Measurements from ENCODE around the gene GJB5. TPM values are rescaled to one million over a fixed set of nuclear protein-coding genes. Genes with fewer than 3 reads are reported as not detected.
A peak's percentile ranks its signal among the peaks of the same experiment; 100 is the strongest.

The GJB5 gene
- polyA plus RNA-seq, 2 donors: 46.0 to 99.0 TPM

DNA sequence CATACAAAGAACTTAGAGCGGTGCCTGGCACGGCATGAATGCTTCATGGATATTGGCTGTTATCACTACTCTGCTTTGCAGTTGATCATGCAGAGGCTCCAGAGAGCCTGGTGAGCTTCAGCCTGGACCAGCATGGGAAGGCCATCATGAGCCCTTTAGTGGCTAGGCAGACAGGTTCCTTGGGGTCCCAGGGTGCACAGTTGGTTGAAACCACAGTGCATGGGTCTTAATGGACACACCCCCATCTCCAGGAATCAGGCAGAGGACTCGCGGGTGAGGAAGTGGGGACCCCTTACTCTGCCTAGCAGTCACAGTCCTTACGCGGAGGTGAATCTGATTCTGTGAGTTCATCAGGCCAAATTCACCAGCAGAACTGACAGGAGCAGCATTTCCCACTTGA is 1.1 kb downstream of the GJB5 start:
- 65 to 77% methylated on average over 6 of the region's 6 CpGs for WGBS, 2 donors
- no peaks in the 10 kb centered on the region for H3K27me3 ChIP-seq (ENCODE audit: control insufficient read depth in 1 of 2, insufficient read depth in 2 of 2, low read length in 2 of 2)
- peaks cover 0 to 31% of the 10 kb centered on the region in 2 donors for H3K4me1 ChIP-seq (ENCODE audit: control insufficient read depth in 2 of 2, insufficient read depth in 2 of 2, low read length in 1 of 2)
- H3K4me3 ChIP-seq (ENCODE audit: low read depth in 1 of 2, low read length in 2 of 2): peak overlapping the region; percentile 50 to 51
- H3K36me3 ChIP-seq (ENCODE audit: control insufficient read depth in 2 of 2, insufficient read depth in 2 of 2, low read length in 1 of 2): peaks cover 0 to 9% of the 10 kb centered on the region in 2 donors
- peaks cover 0 to under 1% of the 10 kb centered on the region in 2 donors for H3K9me3 ChIP-seq (ENCODE audit: control insufficient read depth in 2 of 2, insufficient read depth in 1 of 2, low read depth in 1 of 2, low read length in 1 of 2)
- peak overlapping the region; percentile 95 to 96 for H3K27ac ChIP-seq (ENCODE audit: low read depth in 2 of 2, low read length in 1 of 2)

DNA sequence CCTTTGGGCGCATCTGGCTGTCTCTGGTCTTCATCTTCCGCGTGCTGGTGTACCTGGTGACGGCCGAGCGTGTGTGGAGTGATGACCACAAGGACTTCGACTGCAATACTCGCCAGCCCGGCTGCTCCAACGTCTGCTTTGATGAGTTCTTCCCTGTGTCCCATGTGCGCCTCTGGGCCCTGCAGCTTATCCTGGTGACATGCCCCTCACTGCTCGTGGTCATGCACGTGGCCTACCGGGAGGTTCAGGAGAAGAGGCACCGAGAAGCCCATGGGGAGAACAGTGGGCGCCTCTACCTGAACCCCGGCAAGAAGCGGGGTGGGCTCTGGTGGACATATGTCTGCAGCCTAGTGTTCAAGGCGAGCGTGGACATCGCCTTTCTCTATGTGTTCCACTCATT is 2.5 kb downstream of the GJB5 start:
- WGBS, 2 donors: 94 to 95% methylated on average over 21 of the region's 21 CpGs
- Histone ChIP-seq H3K27me3 (ENCODE audit: control insufficient read depth in 1 of 2, insufficient read depth in 2 of 2, low read length in 2 of 2) (no peaks in the 10 kb centered on the region), H3K27ac (ENCODE audit: low read depth in 2 of 2, low read length in 1 of 2) (no peak overlapping the region), H3K9me3 (ENCODE audit: control insufficient read depth in 2 of 2, insufficient read depth in 1 of 2, low read depth in 1 of 2, low read length in 1 of 2) (peaks cover 0 to 4% of the 10 kb centered on the region in 2 donors), H3K36me3 (ENCODE audit: control insufficient read depth in 2 of 2, insufficient read depth in 2 of 2, low read length in 1 of 2) (peaks cover 0 to 9% of the 10 kb centered on the region in 2 donors), H3K4me3 (ENCODE audit: low read depth in 1 of 2, low read length in 2 of 2) (no peak overlapping the region), H3K4me1 (ENCODE audit: control insufficient read depth in 2 of 2, insufficient read depth in 2 of 2, low read length in 1 of 2) (peaks cover 0 to 31% of the 10 kb centered on the region in 2 donors)

DNA sequence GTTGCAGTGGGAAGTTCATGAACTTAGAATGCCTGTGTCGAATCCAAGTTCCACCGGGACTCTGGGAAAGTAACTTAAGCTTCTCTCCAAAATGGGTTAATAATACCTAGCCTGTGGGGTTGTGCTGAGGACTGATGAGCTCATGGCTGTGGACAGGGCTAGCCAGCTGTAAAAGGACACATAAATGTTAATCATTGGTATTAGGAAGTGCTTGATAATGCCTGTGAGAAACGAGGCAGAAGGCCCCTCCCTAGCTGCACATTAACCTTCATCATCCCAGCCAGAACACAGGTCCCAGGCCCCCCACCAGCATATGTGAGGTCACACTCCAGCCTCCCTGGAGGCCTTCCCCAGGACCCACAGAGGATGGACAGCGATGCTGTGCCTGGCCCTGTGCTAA is 3.9 kb downstream of the GJB5 start:
- Histone ChIP-seq H3K4me1 (ENCODE audit: control insufficient read depth in 2 of 2, insufficient read depth in 2 of 2, low read length in 1 of 2) (peaks cover 0 to 39% of the 10 kb centered on the region in 2 donors), H3K27ac (ENCODE audit: low read depth in 2 of 2, low read length in 1 of 2) (peak overlapping the region; percentile 49 to 71), H3K9me3 (ENCODE audit: control insufficient read depth in 2 of 2, insufficient read depth in 1 of 2, low read depth in 1 of 2, low read length in 1 of 2) (peaks cover 0 to 4% of the 10 kb centered on the region in 2 donors), H3K36me3 (ENCODE audit: control insufficient read depth in 2 of 2, insufficient read depth in 2 of 2, low read length in 1 of 2) (peaks cover 0 to 9% of the 10 kb centered on the region in 2 donors), H3K4me3 (ENCODE audit: low read depth in 1 of 2, low read length in 2 of 2) (no peak overlapping the region), H3K27me3 (ENCODE audit: control insufficient read depth in 1 of 2, insufficient read depth in 2 of 2, low read length in 2 of 2) (no peaks in the 10 kb centered on the region)
- whole genome bisulfite sequencing, 2 donors: 50 to 55% methylated on average over 4 of the region's 4 CpGs

DNA sequence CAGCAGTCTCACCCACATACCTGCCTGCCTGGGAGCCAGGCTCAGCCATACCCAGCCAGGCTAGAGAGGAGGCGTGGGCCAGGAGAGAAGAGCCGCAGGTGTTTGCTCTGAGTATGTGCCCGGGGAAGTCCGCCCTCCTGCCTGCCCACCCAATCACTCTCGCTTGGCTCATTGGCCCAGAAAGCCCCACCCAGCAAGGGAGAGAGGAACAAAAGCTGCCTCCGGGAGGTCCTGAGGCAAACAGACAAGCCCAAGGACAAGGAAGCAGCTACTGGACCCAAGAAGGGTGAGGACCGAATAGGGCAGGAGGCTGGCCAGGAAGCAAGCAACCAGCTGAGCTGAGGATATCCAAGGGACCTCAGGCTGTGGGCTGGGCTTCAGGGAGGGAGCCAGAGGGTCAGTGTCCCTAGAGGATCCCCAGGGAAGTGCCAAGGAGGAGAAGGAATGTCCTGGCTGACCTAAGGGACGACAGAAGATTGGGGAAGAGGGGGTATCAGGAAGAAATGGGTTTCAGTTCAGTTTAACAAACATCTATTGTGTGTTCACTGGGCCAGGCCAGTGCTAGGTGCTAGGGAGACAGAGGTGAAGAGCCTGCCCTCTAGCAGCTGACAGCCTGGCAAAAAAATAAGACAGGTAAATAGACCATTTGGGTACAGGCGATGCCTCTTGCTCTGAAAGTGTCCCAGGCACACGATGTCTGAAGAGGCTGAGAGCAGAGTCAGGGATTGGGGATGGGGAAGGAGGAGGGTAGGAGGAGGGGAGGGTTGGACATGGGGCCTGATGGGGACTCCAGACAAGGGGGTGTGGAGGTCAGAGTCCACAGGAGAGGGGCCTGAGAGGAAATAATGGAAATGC is 4.9 kb downstream of the GJB5 start, which contains the start of gene GJB4:
Gene GJB4 (plus strand): TSS at position 238 of the 855 bp plus-strand sequence. CDS start 1,515 bp downstream, outside the sequence.
- Histone ChIP-seq H3K27me3 (ENCODE audit: control insufficient read depth in 1 of 2, insufficient read depth in 2 of 2, low read length in 2 of 2) (no peaks in the 10 kb centered on the region), H3K27ac (ENCODE audit: low read depth in 2 of 2, low read length in 1 of 2) (peak within 1 kb of the TSS; percentile 49 to 71), H3K36me3 (ENCODE audit: control insufficient read depth in 2 of 2, insufficient read depth in 2 of 2, low read length in 1 of 2) (peaks cover 0 to 9% of the 10 kb centered on the region in 2 donors), H3K9me3 (ENCODE audit: control insufficient read depth in 2 of 2, insufficient read depth in 1 of 2, low read depth in 1 of 2, low read length in 1 of 2) (peaks cover 0 to 4% of the 10 kb centered on the region in 2 donors), H3K4me1 (ENCODE audit: control insufficient read depth in 2 of 2, insufficient read depth in 2 of 2, low read length in 1 of 2) (peaks cover 0 to 44% of the 10 kb centered on the region in 2 donors), H3K4me3 (ENCODE audit: low read depth in 1 of 2, low read length in 2 of 2) (no peak within 1 kb of the TSS)
- 44 to 48% methylated on average over 10 of the region's 10 CpGs for WGBS, 2 donors

DNA sequence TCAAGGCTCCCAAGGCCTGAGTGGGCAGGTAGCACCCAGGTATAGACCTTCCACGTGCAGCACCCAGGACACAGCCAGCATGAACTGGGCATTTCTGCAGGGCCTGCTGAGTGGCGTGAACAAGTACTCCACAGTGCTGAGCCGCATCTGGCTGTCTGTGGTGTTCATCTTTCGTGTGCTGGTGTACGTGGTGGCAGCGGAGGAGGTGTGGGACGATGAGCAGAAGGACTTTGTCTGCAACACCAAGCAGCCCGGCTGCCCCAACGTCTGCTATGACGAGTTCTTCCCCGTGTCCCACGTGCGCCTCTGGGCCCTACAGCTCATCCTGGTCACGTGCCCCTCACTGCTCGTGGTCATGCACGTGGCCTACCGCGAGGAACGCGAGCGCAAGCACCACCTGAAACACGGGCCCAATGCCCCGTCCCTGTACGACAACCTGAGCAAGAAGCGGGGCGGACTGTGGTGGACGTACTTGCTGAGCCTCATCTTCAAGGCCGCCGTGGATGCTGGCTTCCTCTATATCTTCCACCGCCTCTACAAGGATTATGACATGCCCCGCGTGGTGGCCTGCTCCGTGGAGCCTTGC is 6.4 kb downstream of the GJB5 start:
- 95% methylated on average over 33 of the region's 33 CpGs for WGBS, 2 donors
- H3K27ac ChIP-seq (ENCODE audit: low read depth in 2 of 2, low read length in 1 of 2): no peak overlapping the region
- H3K27me3 ChIP-seq (ENCODE audit: control insufficient read depth in 1 of 2, insufficient read depth in 2 of 2, low read length in 2 of 2): no peaks in the 10 kb centered on the region

DNA sequence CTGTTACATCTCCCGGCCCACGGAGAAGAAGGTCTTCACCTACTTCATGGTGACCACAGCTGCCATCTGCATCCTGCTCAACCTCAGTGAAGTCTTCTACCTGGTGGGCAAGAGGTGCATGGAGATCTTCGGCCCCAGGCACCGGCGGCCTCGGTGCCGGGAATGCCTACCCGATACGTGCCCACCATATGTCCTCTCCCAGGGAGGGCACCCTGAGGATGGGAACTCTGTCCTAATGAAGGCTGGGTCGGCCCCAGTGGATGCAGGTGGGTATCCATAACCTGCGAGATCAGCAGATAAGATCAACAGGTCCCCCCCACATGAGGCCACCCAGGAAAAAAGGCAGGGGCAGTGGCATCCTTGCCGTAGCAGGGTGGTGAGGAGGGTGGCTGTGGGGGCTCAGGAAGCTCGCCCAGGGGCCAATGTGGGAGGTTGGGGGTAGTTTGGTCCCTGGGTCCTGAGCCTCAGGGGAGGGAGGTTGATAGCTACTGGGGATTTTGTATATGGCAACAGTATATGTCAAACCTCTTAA is 7.0 kb downstream of the GJB5 start:
- H3K4me3 ChIP-seq (ENCODE audit: low read depth in 1 of 2, low read length in 2 of 2): no peak overlapping the region
- H3K27ac ChIP-seq (ENCODE audit: low read depth in 2 of 2, low read length in 1 of 2): no peak overlapping the region
- peaks cover 0 to 9% of the 10 kb centered on the region in 2 donors for H3K36me3 ChIP-seq (ENCODE audit: control insufficient read depth in 2 of 2, insufficient read depth in 2 of 2, low read length in 1 of 2)
- no peaks in the 10 kb centered on the region for H3K27me3 ChIP-seq (ENCODE audit: control insufficient read depth in 1 of 2, insufficient read depth in 2 of 2, low read length in 2 of 2)
- H3K4me1 ChIP-seq (ENCODE audit: control insufficient read depth in 2 of 2, insufficient read depth in 2 of 2, low read length in 1 of 2): peaks cover 0 to 40% of the 10 kb centered on the region in 2 donors
- 89 to 91% methylated on average over 13 of the region's 13 CpGs for WGBS, 2 donors
- peaks cover 0 to 4% of the 10 kb centered on the region in 2 donors for H3K9me3 ChIP-seq (ENCODE audit: control insufficient read depth in 2 of 2, insufficient read depth in 1 of 2, low read depth in 1 of 2, low read length in 1 of 2)

More for the DNA sequence above, 6.4 kb downstream of the GJB5 start:
- Histone ChIP-seq H3K4me1 (ENCODE audit: control insufficient read depth in 2 of 2, insufficient read depth in 2 of 2, low read length in 1 of 2) (peaks cover 0 to 44% of the 10 kb centered on the region in 2 donors), H3K9me3 (ENCODE audit: control insufficient read depth in 2 of 2, insufficient read depth in 1 of 2, low read depth in 1 of 2, low read length in 1 of 2) (peaks cover 0 to 4% of the 10 kb centered on the region in 2 donors), H3K4me3 (ENCODE audit: low read depth in 1 of 2, low read length in 2 of 2) (no peak overlapping the region), H3K36me3 (ENCODE audit: control insufficient read depth in 2 of 2, insufficient read depth in 2 of 2, low read length in 1 of 2) (peaks cover 0 to 9% of the 10 kb centered on the region in 2 donors)

DNA sequence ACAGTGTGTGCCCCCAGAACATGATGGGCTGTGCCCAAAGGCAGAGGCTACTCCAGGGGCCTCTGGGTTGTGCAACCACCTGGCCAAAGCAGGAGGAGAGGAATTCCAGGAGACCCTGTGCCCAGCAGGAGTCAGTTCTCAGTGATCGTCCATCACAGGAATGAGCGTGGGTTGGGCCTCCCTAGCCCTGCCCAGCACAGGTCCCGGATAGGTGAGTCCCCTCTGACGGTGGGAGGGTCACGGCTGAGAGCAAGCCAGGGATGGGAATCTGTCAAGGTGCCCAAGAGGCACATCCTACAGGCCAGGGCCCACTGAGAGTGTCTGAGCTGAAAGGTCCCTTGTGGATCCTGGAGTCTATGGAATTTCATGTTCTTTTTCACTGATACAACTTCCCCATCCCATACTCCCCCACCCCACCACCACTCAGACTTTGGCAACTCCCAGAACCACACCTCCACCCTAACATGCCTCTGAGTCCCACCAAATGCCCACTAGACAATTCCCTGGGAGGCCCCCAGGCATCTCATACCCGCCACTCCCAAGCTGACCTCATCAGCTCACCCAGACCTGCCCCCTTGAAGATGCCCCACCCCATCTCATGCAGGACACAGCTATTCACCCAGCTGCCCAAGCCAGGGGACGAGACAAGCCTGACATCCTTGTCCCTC is 7.8 kb downstream of the GJB5 start:
- Histone ChIP-seq H3K4me1 (ENCODE audit: control insufficient read depth in 2 of 2, insufficient read depth in 2 of 2, low read length in 1 of 2) (peaks cover 0 to 35% of the 10 kb centered on the region in 2 donors), H3K27me3 (ENCODE audit: control insufficient read depth in 1 of 2, insufficient read depth in 2 of 2, low read length in 2 of 2) (no peaks in the 10 kb centered on the region), H3K9me3 (ENCODE audit: control insufficient read depth in 2 of 2, insufficient read depth in 1 of 2, low read depth in 1 of 2, low read length in 1 of 2) (peaks cover 0 to 4% of the 10 kb centered on the region in 2 donors), H3K27ac (ENCODE audit: low read depth in 2 of 2, low read length in 1 of 2) (peak overlapping the region in 1 of 2 donors; percentile 62), H3K4me3 (ENCODE audit: low read depth in 1 of 2, low read length in 2 of 2) (no peak overlapping the region), H3K36me3 (ENCODE audit: control insufficient read depth in 2 of 2, insufficient read depth in 2 of 2, low read length in 1 of 2) (peaks cover 0 to 5% of the 10 kb centered on the region in 2 donors)
- 62 to 64% methylated on average over 7 of the region's 7 CpGs for WGBS, 2 donors

DNA sequence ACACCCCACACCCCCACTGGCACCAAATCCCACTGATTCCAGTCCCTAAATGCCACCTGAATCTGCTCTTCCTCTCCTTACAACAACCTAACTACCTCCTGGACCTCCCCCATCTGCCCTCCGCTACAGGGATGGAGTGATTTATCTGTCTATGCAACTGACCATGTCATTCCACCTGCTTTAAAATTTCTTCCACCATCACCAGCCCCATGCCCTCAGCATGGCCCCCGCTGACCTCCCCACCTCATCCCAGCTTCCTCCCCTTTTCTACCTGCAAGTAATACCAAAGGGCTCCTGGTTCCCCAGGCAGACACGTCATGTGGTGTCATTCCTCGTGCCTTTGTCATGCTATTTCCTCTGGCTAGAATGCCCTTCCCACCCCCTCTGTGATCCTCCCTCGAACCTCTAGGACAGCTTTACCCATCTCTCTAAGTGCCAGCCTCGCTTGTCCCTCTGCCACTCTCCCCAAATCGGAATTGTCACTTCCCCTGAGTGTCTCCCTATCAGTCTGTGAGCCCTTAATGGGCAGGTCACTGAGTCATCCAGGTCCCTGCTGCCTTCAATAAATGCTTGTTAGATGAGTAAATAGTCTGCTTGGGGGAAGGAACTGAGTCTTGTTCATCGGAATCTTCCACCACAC is 8.4 kb downstream of the GJB5 start:
- Histone ChIP-seq H3K27me3 (ENCODE audit: control insufficient read depth in 1 of 2, insufficient read depth in 2 of 2, low read length in 2 of 2) (no peaks in the 10 kb centered on the region), H3K4me3 (ENCODE audit: low read depth in 1 of 2, low read length in 2 of 2) (no peak overlapping the region), H3K27ac (ENCODE audit: low read depth in 2 of 2, low read length in 1 of 2) (peak overlapping the region; percentile 75 to 78), H3K4me1 (ENCODE audit: control insufficient read depth in 2 of 2, insufficient read depth in 2 of 2, low read length in 1 of 2) (peaks cover 0 to 29% of the 10 kb centered on the region in 2 donors), H3K9me3 (ENCODE audit: control insufficient read depth in 2 of 2, insufficient read depth in 1 of 2, low read depth in 1 of 2, low read length in 1 of 2) (peaks cover 0 to 4% of the 10 kb centered on the region in 2 donors), H3K36me3 (ENCODE audit: control insufficient read depth in 2 of 2, insufficient read depth in 2 of 2, low read length in 1 of 2) (no peaks in the 10 kb centered on the region)
- WGBS, 2 donors: 45 to 49% methylated on average over 8 of the region's 8 CpGs

DNA sequence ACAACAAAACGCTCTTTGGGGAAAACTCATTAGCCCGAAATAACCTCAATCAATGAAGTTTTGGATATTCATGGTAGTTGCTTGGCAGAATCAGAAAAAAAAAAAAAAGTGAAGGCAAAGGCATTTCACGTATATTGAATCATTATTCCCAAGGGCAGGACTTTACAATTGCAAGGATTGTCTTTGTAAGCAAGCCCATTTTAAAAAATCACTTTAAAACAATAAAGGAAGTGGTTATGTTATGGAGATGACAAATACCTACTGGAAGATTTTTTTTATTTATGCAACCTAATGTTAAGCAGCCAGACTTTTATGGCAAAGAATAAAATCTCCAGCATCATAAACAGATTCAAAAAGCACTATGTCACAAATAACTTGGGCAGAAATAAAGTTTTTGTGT is 14.0 kb downstream of the GJB5 start:
- Histone ChIP-seq H3K4me3 (ENCODE audit: low read depth in 1 of 2, low read length in 2 of 2) (no peak overlapping the region), H3K9me3 (ENCODE audit: control insufficient read depth in 2 of 2, insufficient read depth in 1 of 2, low read depth in 1 of 2, low read length in 1 of 2) (no peaks in the 10 kb centered on the region), H3K36me3 (ENCODE audit: control insufficient read depth in 2 of 2, insufficient read depth in 2 of 2, low read length in 1 of 2) (no peaks in the 10 kb centered on the region), H3K27ac (ENCODE audit: low read depth in 2 of 2, low read length in 1 of 2) (no peak overlapping the region), H3K4me1 (ENCODE audit: control insufficient read depth in 2 of 2, insufficient read depth in 2 of 2, low read length in 1 of 2) (peaks cover 0 to 6% of the 10 kb centered on the region in 2 donors), H3K27me3 (ENCODE audit: control insufficient read depth in 1 of 2, insufficient read depth in 2 of 2, low read length in 2 of 2) (no peaks in the 10 kb centered on the region)
- 68 to 78% methylated on average over 3 of the region's 3 CpGs for WGBS, 2 donors
